GM19025 (cell line): Measurements from ENCODE around the gene ITPA.

Experiments
- ATAC-seq: cut with Tn5 transposase; IDR thresholded peaks from one replicate; pipeline ENCODE4 v1.9.1; 2021; ENCODE audit warnings: mild to moderate bottlenecking, low read depth, moderate library complexity; ENCODE audit not compliant: unreplicated experiment

ITPA gene

DNA sequence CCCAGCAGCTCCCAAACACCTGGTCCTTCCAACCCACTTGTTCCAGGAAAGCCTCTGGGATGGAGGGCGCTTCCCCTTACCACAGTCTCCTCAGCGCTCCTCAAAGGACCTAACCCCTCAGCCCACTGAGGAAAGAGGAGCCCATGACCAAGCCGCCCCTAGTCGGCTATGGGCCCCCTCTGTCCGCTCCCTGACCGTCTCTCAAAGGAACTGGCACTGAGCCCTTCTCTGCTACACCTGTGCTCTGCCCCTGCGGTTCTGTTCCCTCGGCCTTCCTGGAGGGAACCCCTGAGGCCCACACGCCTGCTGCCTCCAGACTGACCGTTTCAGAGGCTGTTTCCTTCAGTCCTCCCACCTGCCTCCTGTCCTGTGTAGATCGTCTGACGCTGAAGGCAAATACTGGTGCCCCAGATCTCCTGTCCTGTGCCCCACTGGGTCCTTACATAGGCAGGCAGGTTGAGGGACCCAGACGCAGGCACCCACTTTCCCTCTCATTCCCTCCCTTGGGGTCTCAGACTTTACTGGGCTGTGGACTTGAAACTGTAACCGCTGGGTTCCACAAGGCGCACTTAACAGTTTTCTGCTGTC, 31.6 kb downstream of the ITPA start:
- no peak for ATAC-seq

DNA sequence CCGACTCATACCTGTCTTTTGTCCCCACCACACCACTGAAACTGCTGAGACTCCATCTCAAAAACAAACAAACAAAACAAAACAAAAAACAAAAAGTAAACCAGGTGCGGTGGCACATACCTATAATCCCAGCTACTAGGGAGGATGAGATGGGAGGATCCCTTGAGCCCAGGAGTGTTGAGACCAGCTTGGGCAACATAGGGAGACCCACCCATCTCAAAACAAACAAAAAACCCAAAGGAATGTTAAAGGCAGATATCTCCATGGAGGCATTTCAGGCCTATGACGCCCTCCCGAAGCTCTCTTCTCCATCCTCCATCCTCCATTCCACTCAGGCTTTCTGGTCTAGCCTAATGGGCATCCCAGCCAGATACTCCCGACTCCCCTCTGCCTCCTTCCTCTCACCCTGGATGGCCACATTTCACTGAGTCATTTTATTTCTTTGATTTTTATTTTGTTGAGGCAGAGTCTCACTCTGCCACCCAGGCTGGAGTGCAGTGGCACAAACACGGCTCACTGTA, 32.9 kb downstream of the ITPA start:
- ATAC-seq = no peak

DNA sequence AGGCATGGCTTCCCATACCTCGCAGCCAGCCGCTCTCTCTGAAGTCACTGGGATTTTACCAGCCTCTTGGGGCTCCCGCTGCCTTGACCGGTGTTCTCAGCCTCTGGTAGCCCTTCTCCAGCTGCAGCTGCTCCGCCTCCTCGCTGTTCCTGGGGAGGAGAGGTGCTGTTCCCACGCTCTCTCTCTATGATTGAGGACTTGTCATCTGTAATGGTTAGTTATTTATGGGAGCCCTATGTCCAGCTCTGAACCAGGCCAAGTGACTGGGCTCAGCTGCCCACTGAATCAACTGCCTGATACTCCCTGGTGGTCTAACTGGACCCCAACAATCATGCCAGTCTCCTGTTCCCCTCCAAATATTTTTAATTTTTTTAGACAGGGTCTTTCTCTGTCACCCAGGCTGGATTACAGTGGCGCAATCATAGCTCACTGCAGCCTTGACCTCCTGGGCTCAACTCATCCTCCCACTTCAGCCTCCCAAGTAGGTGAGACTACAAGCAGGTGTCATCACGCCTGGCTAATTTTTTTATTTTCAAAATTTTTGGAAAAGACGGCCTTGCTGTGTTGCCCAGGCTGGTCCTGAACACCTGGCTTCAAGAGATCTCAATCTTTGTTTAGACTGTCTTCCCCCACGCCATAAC, 34.5 kb downstream of the ITPA start:
- no peak for ATAC-seq

DNA sequence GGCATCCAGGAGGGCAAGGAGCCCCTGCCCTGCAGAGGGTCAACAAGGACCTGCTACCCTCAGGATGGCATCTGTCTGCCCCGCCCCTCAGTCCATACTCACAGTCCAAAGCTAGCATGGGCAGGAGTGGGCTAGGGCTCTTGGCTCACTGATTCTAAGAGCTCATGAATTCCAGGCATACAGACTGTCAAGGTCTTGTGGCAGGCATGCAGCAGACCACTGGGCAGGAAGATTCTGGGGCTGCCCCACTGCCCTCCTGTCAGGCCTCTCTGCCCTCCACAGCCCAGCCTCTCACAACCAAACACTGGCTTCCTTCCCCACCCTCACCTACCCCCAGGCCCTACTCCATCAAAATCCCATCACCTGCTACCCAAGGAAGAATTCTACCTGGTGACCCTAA, 35.3 kb downstream of the ITPA start:
- ATAC-seq = no peak

DNA sequence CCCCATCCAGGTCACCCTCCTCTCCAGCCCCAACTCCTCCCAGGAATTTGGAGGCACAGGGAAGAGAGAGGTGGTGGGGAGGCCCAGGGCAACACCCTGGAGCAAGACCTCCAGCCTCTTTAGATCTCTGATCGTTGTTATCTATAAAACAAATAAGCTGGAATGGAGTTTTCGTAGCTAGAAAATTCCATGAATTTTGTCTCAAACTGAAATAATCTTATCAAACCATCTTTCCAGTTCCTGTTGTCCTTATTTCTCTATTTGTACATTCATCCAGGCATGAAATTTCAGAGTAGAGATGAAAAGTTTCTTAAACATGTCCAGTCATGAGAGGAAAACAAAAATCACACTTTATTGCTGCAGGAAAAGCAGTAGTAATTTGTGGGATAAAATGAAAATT, 35.9 kb downstream of the ITPA start:
- ATAC-seq = no peak

DNA sequence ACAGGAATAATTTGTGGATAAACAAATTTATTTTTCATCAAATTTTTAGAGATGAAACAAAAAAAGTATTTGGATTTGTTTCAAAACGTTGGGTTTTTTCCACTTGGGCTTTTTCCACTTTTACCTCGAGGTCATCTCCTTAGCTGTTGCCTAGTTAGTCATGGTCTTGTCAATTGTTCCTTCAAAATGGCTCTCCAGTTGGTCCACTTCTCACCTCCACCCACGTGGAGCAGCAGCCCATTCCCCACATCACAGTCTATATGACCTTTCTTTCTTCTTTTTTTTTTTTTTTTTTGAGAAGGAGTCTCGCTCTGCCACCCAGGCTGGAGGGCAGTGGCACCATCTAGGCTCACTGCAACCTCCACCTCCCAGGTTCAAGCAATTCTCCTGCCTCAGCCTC, 36.4 kb downstream of the ITPA start:
- no peak for ATAC-seq

DNA sequence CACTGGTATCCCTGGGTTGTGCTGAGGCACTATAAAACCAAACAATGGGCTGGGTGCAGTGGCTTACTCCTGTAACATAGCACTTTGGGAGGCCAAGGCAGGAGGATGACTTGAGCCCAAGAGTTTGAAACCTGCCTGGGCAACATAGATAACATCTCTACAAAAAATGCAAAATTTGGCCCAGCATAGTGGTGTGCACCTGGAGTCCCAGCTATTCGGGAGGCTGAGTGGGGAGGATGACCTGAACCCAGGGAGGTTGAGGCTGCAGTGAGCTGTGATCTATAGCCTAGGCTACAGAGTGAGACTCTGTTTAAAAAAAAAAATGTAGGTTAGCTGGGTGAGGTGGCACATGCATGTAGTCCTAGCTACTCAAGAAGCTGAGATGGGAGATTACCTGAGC, 37.4 kb downstream of the ITPA start:
- no peak for ATAC-seq

DNA sequence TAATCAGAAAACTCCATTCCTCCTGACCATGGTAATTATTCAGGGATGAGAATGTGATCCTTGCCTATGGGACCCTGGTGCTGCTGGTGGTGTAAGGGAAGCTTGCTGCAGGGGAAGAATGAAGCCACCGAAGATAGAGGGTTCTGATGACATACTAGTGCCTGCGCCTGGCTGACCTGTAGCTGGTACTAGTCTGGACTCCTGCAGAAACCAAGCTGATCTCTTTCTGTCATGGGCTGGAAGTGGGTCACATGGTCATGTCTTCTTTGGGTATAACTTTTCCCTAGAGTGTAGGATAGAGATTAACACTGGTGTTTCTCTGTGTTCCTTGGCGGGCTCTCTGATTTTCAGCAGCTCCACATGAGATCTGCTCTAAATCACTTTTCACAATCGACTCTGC, 38.3 kb downstream of the ITPA start:
- no peak for ATAC-seq

DNA sequence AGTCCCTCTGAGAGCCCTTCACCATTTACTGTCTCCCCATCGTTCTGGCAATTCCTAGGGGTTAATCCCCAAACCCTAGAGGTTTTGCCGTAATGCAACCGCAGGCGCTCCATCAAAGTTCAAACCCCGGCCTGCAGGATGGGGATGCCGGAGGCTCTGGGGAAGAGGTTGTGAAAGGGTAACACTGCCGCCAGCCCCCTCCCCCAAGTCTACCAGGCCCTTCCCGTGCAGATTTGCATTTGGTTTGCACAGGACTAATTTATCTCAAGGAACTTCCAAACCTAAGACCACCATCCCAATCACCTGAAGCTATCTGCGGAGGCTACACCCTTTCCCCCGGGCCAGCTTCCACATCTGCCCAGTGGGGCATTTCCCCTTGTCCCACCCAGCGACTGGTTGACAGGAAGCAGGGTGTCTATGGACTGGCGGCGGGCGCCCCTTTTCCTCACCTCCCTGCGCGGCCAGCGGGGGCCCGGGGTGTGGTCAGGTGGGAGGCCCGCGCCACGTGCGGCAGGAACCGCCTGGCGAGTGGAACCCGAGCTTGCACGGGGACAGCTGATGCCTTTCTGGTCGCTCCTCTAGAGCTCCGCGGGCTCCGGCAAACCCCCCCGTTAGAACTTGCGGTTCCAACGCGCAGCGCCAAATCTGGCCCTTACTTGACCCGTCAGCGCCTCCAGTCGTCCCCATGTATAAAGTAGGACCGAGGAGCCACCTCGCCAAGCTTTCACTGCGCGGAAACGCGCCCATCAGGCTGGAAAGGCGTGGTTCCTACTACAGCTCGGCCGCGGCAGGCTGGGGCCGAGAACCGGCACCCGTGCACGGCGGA, 39.1 kb downstream of the ITPA start:
- ATAC-seq = no peak

DNA sequence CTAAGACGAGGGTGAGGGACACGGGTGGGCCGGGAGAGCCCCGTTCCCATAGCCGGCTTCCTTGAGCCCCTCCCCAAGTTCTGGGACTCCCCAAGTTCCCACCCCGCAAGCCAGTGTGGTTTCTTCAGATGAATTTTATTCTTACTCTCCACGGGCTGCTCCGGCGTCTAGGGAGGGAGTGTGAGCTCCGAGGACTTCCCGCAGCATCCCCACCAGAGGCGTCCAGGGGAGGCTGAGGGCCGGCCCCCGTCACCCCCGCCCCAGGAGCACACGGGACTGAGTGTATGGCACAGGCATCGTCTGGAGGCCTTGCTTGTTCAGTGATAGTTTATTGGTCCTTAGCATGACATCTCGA, 39.7 kb downstream of the ITPA start:
- no peak for ATAC-seq

DNA sequence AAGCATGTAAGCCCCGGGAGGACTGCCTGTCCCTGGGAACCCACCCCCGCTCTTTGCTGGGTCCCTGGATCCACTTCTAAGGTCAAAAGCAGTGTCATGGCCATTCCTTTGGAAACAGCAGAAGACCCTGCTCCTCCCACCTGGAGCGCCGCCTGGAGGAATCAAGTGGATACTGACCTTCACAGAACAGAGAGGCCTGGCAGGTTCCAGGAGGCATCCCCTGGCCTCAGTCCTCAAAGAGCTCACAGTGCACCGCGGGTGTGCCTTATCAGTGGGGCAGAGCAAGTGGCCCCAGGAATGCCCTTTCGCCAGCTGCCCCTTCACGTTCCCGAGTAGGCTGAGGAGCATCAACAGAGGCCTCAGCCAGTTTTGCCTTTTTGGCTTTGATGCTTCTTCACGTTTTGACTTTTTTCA, 40.8 kb downstream of the ITPA start:
- no peak for ATAC-seq

DNA sequence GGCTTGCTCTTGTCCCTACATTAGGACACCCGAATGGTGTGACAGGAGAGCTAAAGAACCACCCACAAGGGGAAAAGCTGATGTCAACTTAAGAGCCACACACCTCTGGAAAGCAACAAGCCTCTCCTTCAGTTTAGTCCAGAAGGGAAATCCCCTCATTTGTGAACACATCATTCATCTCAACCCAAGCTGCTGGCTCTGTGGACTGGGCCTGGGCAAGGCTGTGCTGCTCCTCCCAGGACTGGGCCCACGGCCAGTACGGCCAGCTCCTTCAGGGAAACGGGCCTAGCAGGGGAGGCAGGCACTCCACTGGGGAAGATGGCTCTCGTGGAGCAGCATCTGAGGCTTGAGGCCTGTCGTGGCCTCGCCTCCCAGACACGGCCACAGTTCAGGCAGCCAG, 42.5 kb downstream of the ITPA start:
- ATAC-seq = no peak

DNA sequence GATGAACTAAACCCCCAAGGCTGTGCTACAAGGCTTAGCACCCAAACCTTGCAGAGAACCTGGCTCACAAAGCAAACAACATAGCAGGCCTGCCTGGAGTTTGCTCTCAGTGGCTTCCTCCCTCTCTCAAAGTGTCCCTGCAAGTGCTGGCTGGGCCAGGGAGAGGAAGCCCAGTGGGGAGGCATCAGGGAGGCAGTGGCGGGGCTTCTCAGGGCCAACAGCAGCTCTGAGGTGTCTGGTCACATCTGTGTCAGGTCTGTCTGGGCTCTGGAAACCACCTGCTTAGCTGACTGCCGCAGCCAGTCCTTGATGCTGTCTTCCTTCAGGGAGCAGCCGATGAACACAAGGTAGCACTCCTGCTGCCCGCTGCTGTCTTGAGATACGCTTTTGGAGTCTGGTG, 46.4 kb downstream of the ITPA start:
- no peak for ATAC-seq

DNA sequence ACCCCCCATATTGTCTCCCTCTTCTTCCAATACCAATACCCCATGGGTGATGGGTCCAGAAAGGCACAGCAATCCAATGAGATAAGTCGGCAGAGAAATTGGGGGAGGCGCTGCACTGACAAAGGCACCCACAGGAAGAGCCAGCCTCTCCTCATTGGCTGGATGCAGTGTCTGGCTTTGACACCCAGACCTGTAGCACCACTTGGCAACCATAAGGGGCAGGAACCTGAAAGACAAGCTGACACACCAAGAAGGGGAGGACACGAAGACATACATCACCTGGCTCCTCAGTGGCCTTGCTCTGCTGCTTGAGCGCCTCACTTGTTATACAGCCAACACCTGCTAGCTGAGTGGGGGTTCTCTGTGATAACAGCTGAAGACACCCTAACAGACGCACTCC, 49.1 kb downstream of the ITPA start:
- ATAC-seq = no peak

DNA sequence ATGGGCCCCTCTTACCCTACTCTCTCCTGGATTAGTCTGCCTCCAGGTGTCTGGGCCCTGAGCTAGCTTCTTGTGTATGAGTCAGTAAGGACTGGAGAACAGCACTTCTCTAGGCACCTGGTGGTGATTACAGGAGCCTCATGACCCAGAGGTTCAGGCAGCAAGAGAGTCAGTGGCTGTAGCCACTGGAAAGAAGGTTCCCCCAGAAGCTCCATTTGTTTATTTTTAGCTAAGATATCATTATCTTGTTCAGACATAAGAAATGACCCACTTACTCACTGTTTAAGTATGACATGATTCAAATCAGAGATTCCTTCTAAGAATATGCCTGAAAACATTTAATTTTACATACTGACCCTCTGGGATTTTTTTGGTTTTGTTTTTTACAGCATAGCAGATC, 53.3 kb downstream of the ITPA start:
- ATAC-seq = no peak

DNA sequence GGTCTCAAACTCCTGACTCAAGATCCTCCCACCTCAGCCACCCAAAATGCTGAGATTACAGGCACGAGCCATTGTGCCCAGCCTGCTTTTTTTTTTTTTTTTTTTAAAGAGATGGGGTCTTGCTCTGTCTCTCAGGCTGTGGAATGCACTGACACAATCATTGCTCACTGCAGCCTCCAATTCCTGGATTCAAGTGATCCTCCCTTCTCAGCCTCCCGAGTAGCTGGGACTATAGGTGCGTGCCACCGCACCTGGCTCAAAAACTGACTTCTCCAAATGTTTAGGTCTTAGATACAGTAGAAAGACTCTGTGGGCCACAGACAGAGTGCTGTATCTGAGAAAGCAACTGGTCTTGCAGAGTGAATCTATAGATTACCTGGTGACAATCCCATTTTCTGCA, 60.8 kb downstream of the ITPA start:
- no peak for ATAC-seq

DNA sequence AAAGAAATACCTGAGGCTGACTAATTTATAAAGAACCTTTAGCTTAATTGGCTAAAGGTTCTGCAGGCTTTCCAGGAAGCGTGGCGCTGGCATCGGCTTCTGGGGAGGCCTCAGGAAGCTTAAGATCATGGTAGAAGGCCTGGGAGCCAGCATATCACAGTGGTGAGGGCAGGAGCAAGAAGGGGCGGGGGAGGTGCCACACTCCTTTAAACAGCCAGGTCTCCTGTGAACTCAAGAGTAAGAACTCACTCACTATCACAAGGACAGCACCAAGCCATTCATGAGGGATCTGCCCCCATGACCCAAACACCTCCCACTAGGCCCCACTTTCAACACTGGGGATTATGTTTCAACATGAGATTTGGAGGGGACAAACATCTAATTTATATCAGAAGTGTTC, 64.1 kb downstream of the ITPA start:
- ATAC-seq = no peak
